HT1080 (cell line): ENCODE measurements around the gene LTBP1. TPM values are rescaled to one million over a fixed set of nuclear protein-coding genes. Genes with fewer than 3 reads are reported as not detected.
A peak's percentile ranks its signal among the peaks of the same experiment; 100 is the strongest.

Experiments
- DNase-seq: peaks from one replicate; pipeline ENCODE4 v3.0.0-alpha.2; 2015; ENCODE audit warnings: low read depth
- total RNA-seq: library from RNA; depleted of rRNA; stranded (reverse); fragments of >200 nt; shearing (Covaris generic); gene quantifications from 2 replicates; pipeline ENCODE4 v1.2.3, GENCODE V29; 2014

The LTBP1 gene
- total RNA-seq, 1 experiment from 2014 or later: 40.5 TPM

- no peak for DNase-seq
These were observed 303.8 kb downstream of the LTBP1 start for GRCh38 chr2:33250417-33251029.

- DNase-seq: no peak
These were observed 309.5 kb downstream of the LTBP1 start for GRCh38 chr2:33256162-33256755.

- DNase-seq: no peak
These were observed 311.6 kb downstream of the LTBP1 start for GRCh38 chr2:33258387-33258786.

DNA sequence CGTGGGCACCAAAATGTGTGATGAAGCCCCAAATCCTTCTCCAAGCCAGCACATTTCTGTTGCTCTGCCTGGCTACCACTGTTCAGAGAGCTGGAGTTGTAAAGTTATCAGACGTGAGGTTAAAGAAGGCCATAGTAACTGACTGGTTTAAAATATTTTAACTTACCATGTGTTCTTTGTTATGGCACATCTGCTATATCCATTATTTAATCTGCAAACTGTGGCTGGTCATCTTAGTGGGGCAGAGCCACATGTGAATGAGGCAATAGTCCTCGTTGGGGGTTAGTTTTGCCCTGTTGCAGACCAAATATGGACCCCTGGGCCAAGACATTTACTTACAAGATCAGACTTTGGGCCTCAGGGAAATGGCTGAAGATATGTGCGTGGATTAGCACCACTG, 315.3 kb downstream of the LTBP1 start:
- DNase-seq: no peak

GRCh38 chr2:33264766-33265165, 318.0 kb downstream of the LTBP1 start:
- no peak for DNase-seq

- DNase-seq: peak; percentile 20
These were observed 319.0 kb downstream of the LTBP1 start for GRCh38 chr2:33265584-33266338.

DNA sequence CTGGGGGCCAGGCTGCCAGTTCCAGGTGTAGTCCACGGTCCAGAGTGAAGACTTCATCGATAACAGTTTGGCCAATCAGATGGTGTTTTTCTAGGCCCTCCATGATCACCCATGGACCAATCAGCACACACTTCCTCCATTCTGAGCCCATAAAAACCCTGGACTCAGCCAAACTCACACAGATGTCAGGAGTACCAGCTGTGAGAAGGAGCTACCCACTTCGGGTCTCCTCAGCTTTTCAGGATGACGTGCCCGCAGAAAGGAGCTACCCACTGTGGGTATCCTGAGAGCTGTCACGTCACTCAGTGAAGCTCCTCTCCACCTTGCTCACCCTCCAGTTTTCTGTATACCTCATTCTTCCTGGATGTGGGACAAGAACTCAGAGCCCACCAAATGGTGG, 319.7 kb downstream of the LTBP1 start:
- DNase-seq: no peak

GRCh38 chr2:33267043-33267442, 320.3 kb downstream of the LTBP1 start:
- DNase-seq: no peak

- no peak for DNase-seq
These were observed 321.0 kb downstream of the LTBP1 start for GRCh38 chr2:33267756-33268155.

DNA sequence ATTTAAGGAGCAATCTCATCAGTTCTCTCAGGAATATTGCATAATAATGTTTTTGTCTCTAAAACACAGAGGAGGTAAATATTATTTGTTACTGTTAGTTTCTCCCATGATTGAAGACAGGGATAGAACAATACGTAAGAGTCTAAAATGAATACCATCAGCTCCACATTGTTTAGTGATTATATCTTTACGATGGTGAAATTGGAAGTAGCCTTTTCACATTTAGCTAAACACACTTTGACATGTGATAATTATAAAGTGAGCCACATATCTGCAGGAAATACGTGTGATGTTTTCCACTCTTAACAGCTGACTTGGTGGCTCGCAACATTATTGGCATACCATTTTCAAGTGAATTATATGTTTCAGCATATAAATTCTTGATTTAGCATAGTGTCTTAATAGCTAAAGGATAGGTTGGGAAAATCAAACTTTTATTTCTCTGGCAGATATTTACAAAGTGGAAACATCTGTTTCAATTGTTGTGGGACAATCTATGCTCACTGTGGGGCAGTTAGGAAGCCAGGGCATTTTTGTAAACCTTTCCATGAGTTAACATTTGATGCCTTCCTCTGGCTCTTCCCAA, 321.6 kb downstream of the LTBP1 start:
- DNase-seq: no peak

DNA sequence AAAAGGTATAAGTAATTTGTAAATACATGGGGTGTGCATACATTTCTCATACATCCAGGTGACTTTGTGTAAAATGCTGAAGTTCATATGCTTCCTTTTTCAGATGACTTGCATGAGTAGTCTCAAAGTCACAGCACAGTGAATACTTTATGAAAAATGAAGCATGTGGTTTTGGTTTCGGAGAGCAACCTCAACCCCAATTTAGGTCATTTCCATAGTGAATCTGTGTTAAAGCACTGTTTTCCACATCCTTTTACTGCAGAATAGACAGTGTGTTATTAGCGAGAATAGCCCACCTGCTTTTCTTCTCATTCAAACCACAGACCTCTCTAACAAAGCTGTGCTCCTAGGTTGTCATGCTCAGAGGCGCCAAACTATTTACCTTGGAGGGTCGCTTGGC, 325.2 kb downstream of the LTBP1 start:
- peak; percentile 26 for DNase-seq

DNA sequence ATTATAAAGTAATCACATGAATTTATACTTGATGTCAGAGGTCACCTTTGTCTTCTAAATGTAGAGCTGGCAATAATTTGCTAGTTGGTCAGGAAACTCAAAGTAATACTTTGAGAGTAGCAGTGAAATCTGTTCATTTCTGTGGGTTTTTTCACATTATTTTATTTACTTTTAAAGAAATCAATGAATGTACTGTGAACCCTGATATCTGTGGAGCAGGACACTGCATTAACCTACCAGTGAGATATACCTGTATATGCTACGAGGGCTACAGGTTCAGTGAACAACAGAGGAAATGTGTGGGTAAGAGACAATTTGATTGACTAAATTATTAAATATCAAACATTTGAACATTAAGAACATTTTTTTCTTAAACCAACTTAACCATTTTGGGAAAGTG, 326.7 kb downstream of the LTBP1 start:
- DNase-seq: no peak

GRCh38 chr2:33274524-33274923, 327.8 kb downstream of the LTBP1 start:
- DNase-seq: no peak

GRCh38 chr2:33275689-33276444, 329.1 kb downstream of the LTBP1 start:
- DNase-seq: peak; percentile 99

DNA sequence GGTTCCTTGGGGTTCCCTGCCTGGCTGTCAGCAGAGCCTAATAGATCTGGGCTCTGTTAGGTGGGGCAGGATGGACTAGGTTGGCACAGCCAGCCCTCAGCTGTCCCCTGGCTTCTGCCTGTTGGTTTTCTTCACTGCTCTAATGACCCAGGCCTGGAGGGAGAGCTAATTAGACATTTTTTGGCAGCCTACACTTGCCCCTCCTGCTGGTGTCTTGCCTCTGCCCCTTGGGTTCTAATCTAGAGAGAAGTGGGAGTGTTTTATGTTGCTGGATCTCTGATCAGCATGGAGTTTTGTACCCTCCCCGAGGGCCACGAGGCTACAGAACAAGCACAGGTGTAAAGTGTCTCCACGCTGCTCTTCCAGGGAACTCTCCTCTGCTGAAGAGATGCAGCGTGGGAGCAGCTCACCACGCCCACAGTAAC, 330.3 kb downstream of the LTBP1 start:
- no peak for DNase-seq

DNA sequence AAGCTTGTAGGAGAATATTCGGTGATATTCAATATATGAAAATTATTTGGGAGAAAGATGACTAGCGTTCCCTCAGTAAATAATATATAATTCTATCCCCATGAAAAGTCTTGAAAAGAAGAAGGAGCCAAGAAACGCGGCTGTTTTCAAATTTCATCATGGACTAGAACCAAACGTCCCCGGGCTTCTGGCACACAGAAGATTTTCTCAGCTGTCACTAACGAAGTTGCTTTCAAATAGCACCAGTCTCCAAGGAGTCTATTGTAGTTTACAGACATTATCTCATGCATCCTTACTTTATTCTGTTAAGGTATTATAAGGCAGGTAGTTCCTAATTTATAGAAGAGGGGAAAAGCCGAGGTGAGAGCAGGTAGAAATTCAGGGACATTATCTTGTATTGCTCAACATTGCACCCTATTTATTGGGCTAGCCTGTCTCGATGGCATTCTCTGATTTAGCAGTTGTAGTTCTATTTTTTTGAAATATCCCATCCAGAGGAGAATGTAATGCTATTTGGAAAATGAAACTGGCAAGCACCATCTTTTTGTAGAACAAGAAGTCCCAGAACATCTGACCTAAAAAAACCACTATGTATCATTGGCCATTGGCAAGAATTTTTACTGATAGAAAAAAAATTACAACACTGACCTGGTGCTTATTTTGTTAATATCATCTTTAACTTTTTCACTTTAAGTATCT, 331.6 kb downstream of the LTBP1 start:
- no peak for DNase-seq

- DNase-seq: no peak
These were observed 337.5 kb downstream of the LTBP1 start for GRCh38 chr2:33284287-33284686.

- DNase-seq: no peak
These were observed 340.8 kb downstream of the LTBP1 start for GRCh38 chr2:33287507-33288005.

GRCh38 chr2:33288011-33288410, 341.3 kb downstream of the LTBP1 start:
- no peak for DNase-seq

GRCh38 chr2:33289961-33290360, 343.2 kb downstream of the LTBP1 start:
- no peak for DNase-seq
